ENCODE results near the gene KCNJ3. TPM values are rescaled to one million over a fixed set of nuclear protein-coding genes. Genes with fewer than 3 reads are reported as not detected.

Gene KCNJ3
- total RNA-seq, 1 donor from 2014 or later: 0.78 TPM

DNA sequence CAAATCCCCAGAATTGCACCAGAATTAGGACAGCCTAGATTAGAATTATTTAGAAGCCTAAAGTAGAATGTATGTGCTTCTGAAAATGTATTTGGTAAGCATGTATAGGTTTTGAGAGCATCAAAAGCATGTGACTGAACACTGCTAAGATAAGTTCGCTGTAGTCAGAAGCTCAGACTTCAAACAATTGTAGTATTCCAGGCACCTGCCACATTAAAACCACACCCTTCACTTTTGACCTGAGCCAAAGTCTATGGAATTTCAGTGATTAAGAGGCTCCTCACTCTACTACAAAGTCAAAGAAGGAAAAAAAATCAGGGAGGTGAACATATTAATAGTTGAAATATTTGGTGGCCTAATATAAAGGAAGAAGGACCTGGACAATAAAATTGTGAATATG, 8.2 kb downstream of the KCNJ3 start:
- no peak for DNase-seq (ENCODE audit: low spot score)
- no peak for ATAC-seq

DNA sequence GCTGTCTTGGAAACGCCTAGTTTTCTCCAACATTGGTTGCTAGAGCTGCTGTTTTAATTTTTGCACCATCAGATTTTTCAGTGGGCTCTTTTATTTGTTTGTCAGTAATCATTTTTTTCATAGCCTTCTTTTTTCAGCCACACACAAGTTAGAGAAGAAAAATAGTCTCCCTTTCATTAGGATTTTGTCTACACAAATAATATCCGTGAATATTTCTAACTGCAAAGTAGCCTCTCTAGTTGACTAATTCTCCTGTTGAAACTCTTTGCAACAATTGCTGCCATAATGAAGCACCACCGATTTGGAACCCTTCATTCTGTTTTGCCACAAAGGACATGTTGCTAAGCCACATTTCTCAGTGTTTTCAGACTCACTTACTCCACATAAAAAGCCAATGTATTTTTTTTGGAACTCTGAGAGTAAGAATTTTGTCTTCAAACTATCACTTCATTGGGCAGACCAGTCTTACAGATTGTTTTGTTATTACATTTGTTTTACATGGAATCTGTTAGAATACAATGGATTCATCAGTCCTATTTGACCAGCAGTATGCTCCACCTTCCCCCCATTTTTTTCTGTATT, 9.6 kb downstream of the KCNJ3 start:
- ATAC-seq: no peak
- no peak for DNase-seq (ENCODE audit: low spot score)

DNA sequence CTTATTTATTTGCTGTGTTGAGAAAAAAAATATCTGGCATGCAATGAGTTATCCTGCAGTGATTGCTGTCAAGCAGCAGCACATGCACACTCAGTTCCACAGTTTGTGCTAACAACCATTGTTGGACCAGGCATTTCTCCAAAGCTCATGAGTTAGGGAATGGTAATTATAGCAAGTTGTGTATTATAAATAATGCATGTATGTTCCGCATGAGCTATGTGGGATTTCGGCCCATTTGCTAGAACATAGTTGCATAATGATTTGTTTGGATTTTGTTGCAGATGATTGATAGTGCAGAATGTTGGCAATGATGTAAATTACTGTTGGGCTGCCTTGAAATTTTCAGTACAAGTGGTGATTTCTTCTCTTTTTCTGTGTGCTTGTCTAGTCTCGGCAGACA, 10.7 kb downstream of the KCNJ3 start:
- ATAC-seq: peak; percentile 62

DNA sequence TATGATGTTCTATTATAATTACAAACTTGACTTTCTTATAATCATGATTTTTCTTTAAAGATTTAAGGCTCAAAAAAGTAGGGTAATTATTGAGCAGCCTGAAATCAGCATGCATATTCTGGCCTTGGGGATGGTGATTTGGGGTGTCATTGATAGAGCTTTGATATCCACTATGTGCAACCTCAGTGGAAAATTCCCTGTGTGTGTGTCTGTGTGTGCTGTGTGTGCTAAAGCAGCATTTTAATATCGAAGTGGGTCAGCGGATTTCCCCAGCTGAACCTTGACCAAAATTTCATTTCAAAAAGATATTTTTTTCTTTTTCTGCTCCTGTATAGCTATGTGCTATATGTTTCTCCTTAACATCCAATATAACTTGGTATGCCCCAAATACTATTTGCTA, 11.6 kb downstream of the KCNJ3 start:
- no peak for DNase-seq (ENCODE audit: low spot score)
- no peak for ATAC-seq

More for the DNA sequence above, 10.7 kb downstream of the KCNJ3 start:
- DNase-seq (ENCODE audit: low spot score): no peak

DNA sequence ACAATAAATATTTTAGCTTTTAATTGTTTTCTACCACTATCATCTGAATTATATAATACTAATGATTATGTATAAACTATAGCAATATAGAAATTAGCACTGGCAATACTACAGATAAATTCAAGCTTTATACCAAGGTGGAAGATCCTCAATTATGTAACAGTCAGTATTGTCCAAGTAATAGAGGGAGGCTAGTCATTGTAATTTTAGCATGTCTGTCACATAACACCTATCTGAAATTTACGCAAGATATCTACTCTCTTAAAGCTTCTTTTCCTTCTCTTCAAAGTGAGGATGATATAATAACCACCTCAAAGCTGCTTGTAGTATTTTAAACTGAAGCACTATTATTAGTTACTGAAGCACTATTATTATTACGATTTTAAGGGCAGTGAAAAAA, 12.2 kb downstream of the KCNJ3 start:
- ATAC-seq (no peak), DNase-seq (ENCODE audit: low spot score) (no peak)

DNA sequence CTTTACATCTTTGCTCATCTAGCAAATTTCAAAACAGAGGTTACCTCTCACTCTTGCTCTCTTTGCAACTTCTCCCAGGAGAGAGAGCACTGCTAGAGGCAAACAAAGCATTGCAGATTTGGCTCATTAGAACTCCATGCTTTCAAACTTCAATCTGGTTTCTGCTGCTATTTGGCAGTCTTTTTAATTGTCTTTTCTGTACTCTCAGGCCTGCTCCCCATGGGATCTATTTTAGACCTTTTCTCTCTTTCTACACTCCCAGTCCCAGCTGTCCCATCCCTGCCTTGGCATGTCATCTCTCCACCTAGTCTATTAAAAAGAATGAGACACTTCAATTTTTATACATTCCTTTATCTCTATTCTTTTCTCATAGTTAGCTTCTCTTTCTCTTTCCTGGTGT, 15.2 kb downstream of the KCNJ3 start:
- no peak for DNase-seq (ENCODE audit: low spot score)
- ATAC-seq: no peak

DNA sequence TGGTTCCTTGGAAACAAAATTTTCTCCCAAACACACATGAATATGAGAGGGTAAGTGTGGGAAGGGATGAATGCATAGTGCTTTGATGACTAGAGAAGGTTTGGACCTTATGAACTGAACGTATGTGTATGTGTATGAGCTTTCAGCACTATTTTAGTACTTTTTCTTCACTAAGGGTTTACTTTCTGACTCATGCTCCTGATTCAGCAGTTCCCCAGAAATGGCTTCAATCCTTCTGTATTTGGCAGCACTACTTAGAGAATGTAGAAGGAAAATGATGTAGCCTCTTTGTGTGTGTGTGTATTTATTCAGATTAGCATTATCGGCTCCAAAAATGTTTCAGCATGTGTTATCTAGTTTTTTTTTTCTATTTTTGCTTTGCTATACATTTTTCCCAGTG, 22.2 kb downstream of the KCNJ3 start:
- ATAC-seq (no peak), DNase-seq (ENCODE audit: low spot score) (no peak)

DNA sequence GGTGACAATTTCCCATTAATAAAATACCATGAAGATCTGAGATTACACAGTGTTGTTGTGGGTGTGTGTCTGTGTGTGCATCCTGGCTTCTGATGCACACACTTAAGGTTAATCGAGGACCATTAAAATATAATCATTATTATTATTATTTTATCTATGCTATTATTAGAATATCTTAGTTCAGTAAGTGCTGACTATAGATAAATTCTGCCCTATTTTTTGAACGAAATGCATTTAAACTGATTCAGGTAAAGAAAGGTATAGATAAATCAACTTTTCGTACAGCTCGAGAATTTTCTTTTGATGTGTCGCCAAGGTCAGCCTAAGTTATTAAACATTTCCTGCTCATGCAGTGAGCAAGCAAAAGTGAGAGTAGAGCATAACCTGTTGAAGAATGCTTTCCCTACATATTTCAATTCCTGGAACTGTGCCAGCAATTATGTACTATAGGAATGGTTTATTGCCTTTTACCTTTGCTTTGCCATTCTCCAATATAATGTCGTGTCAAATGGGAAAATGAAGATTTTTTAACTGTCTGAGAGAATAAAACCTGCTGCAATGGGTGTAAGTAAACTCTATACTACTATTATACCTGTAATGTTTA, 25.8 kb downstream of the KCNJ3 start:
- DNase-seq (ENCODE audit: low spot score): no peak
- ATAC-seq: no peak

DNA sequence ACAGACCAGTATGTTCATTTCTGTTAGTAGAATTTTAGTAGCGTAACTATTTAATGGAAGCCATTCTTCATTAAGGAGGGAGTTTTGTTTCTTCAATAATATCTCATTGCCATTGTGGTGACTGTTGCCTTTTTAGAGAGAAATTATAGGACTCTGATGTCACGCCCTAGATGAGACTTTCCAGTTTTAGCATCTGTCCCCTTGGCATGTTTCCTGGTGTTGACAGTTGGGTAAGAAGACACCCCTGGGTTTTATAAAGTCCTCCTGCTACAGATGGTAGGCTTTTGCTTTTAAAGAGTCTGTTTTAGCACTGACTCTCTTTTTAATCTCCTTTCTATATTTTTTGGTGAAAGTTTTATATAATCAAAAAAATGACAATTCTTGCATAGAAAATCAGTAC, 41.9 kb downstream of the KCNJ3 start:
- ATAC-seq: no peak
- no peak for DNase-seq (ENCODE audit: low spot score)

DNA sequence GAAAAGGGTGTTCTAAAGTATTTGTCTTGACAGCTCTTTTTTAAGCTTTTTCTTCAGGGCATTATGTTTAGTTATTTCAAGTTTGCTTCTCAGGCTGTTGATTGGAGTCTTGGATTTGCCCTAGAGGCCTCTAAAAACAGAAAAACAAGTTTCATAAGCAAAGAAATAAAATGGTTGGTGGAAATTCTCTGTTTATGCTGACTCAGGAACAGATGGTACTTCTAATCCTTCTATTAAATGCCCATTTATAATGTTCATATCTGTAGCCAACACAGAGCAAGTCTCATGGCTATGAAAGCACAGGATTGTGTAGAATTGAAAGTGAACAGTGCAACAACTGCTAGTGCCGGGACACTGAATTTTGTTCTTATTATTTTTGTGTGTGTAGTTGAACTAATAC, 60.4 kb downstream of the KCNJ3 start:
- ATAC-seq (no peak), DNase-seq (ENCODE audit: low spot score) (no peak)

DNA sequence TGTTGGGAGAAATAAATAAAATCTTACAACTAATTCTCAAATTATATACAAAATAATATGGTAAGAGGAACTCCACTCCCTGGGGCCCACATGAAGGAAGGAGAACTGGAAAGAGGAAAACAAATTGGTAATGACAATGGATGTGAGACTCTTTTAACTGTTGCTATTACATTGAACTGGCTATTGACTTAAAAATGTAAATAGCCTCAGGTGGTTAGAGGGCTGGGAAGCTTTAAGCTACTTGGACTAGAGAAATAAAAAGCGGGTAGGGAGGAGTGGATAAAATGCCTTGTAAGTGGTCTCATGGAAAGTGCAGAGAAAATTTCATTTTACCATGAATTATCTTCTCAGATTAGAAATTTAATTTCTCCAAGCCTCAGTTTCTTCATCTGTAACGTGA, 64.1 kb downstream of the KCNJ3 start:
- ATAC-seq: no peak

DNA sequence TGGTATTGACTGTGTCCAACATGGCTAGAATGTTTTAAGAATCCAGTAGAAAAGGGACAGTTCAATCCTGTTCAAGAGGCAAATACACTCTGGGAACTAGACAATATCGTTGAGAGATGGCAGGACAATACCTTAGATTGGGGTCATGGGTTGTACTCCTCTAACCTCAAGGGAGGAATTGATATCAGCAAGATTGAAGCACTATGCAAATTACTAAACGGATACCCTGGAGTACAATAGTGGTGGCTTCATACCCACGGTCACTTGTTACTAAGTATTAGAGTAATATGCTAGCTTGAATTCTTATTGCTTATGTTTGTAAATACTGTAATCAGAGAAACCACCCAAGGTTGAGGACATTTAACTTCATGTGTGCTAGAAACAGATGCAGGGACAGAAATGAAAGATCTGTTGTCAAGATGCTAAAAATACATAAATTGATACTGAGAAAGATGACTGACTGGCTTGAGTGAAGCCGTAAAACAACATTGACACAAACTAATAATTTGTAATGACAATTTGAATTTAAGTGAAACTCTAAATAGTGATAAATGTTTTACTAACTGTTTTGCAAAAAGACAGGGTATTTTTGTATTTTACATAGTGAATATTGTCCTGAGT, 73.3 kb downstream of the KCNJ3 start:
- no peak for ATAC-seq
- DNase-seq (ENCODE audit: low spot score): no peak

More for the DNA sequence above, 64.1 kb downstream of the KCNJ3 start:
- DNase-seq (ENCODE audit: low spot score): no peak

DNA sequence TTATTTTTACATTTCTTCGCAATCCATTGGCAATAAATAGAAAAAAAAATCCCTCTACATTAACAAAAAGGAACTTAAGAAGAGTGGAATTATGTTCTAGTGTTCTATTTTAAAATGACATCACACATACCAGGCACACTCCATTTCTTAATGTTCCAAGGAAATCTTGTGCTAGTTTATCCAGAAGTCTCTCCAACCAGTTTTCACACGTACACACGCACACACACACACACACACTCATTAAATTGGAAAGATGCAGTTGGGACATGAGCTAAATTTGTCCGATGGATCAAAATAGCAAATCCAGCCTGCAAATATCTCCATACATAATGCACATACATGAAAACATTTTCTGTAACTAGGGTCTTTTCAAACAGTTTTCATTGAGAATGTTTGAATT, 78.3 kb downstream of the KCNJ3 start:
- ATAC-seq: no peak
- no peak for DNase-seq (ENCODE audit: low spot score)

DNA sequence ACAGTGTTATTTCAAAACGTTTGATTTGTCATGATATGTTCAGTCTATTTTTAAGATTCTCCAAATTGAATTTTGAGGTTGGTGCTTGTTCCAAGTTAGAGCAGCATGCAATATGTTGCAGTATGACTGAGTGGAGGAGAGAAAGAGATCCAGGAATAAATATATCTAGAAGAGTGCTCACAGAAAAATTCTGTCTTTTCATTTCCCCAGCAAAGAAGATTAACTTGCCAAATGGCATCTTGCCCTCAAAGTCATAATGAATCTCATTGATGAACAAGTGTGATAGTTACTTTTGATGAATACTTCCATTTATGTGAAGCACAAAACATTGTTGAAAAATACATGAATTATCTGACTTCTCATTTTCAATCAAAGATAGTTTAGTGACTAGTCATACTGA, 95.9 kb downstream of the KCNJ3 start:
- DNase-seq (ENCODE audit: low spot score) (no peak), ATAC-seq (no peak)

DNA sequence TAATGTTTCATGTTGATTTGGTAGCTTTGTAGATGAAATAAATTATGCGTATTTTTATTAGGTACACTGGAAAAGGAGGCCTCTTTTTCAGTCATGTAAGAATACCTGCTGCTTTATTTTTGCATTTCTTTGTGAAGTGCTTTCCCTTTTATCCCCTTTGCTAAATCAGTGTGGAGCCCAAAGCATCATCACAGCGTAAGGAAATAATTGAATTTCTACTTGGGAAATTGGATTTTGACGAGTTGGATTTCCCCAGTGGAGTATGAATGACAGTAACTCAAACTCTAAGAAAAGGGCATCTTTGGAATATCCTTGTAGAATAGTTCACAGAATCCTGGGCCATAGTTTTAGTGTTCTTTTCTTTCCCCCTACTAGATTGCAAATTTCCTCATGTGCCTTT, 97.2 kb downstream of the KCNJ3 start:
- ATAC-seq: no peak

DNA sequence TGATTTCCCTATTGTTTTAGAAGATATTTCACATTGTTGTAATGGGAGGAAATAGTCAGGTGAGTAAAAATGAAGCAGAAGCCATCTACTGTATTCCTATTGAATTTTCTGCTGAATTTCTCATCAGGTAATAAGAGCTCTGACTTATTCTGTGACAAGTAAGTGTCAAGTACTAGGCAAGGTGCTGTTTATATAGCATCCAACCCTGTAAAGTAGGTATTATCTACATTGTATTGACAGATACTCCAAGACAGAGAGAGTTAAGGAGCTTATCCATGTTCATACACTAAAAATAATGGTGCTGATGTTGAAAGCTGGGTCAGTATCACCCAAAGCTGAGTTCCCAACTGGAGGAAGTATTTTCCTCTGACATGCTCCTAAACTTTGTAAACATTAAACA, 106.0 kb downstream of the KCNJ3 start:
- ATAC-seq (no peak), DNase-seq (ENCODE audit: low spot score) (no peak)

More for the DNA sequence above, 97.2 kb downstream of the KCNJ3 start:
- no peak for DNase-seq (ENCODE audit: low spot score)

DNA sequence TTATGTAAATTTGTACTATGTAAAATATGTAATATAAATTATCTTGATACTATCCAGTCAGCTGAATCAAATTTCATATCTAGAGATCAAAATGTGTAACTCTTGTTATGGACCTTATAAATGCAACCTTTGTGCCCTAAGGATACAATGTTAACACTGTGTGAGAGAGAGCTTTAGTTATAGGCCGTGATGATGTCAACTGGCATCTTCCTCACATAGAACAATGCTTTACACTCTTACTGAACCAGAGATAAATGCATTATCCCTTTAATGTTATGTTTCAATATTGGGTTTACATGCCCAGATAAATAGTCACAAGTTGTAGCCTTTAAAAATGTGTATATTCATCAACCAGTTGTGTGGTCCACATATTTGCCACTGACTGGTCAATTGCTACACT, 115.1 kb downstream of the KCNJ3 start:
- ATAC-seq (no peak), DNase-seq (ENCODE audit: low spot score) (no peak)

DNA sequence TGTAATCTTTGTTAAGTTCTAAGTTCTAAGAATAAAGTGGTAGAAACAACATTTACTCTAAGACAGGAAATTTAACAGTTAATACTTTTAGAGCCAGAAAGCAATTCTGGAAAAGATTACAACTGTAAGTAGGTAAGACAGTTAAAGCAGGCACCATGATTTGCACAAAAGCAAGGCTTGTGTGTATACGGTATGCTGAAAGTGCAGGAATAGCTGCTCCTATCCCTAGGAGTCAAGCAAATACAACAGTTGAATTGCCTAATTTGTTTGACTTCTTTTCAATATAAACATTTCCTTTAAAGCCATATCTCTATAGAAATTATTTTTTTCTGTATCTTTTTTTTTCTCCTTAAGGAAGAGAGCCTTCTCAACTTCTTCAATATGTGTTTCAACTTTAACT, 116.4 kb downstream of the KCNJ3 start:
- peak; percentile 72 for ATAC-seq

DNA sequence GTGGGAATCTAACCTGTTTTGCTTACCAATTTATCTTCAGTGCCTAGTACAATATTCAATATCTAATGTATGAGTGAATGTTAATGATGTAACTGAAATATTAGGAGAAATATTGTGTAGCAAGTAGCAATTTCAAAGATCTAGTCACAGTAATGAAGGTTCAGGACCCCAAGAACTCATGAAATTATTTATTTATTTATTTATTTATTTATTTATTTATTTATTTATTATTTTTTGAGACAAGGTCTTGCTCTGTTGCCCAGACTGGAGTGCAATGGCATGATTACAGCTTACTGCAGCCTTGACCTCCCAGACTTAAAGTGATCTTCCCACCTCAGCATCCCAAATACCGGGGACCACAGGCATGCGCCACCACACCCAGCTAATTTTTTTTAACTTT, 126.9 kb downstream of the KCNJ3 start:
- ATAC-seq: no peak
- DNase-seq (ENCODE audit: low spot score): no peak

More for the DNA sequence above, 116.4 kb downstream of the KCNJ3 start:
- DNase-seq (ENCODE audit: low spot score): no peak

DNA sequence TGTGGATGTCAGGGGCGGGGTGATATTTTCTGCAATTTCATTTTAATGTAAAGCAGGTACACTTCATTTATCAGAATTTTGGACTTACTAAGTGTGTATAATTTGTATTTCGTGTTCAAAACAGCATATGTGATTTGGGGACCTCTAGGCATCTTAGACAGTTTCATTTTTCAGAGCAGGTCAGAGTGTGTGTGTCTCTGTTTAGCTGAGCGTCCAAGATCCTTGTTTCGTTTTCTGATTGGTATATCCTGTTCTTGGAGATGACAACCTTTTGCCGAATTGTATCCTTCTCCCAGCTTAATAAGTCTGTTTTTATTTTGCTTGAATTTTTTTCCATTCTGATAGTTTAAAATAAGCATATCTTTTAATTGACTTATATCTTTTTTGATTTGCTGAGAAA, 128.3 kb downstream of the KCNJ3 start:
- DNase-seq (ENCODE audit: low spot score) (no peak), ATAC-seq (no peak)

DNA sequence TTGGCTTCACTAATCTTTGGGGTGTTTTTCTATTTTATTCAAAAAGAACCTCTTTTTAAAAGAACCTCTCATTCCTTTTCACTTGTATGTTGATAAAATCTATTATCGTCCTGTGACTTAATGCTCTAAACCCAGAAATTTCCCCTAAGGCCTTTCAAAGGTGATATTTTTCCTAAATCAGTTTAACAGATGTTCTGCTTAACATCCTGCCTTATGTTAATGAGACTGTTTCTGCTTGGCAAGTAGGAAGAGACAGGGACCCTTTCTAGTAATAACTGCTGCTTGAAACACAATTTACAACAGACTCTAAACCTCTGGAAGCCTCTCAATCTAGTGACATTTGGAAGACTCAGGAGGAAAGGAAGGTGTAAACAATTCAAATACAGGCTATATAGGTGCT, 128.8 kb downstream of the KCNJ3 start:
- no peak for ATAC-seq
- no peak for DNase-seq (ENCODE audit: low spot score)

DNA sequence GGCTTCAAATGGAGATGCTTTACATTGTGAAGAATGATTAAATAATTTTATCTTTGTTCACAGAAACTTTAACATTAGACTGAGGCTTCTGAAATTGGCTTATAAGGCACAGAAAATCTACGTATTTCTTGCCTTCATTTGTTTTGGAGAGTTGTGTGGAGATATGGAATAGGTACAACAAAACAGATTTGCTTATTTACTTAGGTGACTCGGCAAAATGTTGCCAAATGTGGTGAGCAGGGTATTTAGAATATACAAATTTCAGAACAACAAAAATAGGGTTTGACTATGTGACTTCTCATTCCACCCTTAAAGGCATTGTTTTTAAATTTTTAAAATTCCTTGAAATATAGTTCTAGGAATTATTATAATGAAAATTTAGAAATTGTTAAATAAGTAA, 134.2 kb downstream of the KCNJ3 start:
- no peak for ATAC-seq
- no peak for DNase-seq (ENCODE audit: low spot score)

DNA sequence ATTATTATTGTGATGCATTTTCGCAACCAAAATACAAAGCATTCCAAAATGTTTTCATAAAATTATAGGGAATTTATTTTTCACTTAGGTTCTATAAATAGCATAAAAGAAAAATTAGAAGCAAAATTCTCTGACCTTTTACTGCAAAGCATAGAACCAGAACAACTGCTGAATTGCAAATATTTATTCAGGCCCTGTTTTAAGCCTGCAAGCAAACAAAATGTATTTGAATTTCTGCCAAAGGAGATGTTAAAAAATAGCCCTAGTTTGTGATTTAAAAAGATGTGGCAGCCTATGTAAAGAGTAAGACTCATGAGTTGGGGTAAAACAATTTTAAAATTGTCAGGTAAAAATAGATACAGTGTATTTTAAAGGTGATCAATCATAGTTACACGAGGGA, 138.1 kb downstream of the KCNJ3 start:
- peak; percentile 87 for ATAC-seq

More for the DNA sequence above, 138.1 kb downstream of the KCNJ3 start:
- no peak for DNase-seq (ENCODE audit: low spot score)
